Calu3 (cell line): ENCODE results near the gene SLC44A5. TPM values are rescaled to one million over a fixed set of nuclear protein-coding genes. Genes with fewer than 3 reads are reported as not detected.

ENCODE experiments used
- BruUV-seq: library from RNA; stranded (reverse); fragments of 400-500 nt; replicated peaks from 2 replicates; lab custom pipeline; 2021; lab: Mats Ljungman, UMichigan
- CTCF ChIA-PET: fragments of 300-600 bp; sonication (Branson Sonifier 250); formaldehyde crosslinking; loops from one replicate; lab custom pipeline; 2022; ENCODE audit warnings: antibody characterized with exemption; lab: Charles Lee
- DNase-seq: peaks from one replicate; pipeline ENCODE4 v3.0.0; 2022
- H3K27ac Mint-ChIP-seq: one replicate; pipeline ENCODE4 v1.8.0; 2022; ENCODE audit warnings: mixed read lengths; ENCODE audit not compliant: unreplicated experiment
- H3K27me3 Mint-ChIP-seq: one replicate; pipeline ENCODE4 v1.8.0; 2022; ENCODE audit warnings: mixed read lengths; ENCODE audit not compliant: unreplicated experiment
- H3K36me3 Mint-ChIP-seq: one replicate; pipeline ENCODE4 v1.8.0; 2022; ENCODE audit warnings: mild to moderate bottlenecking, moderate library complexity, mixed read lengths; ENCODE audit not compliant: insufficient read depth, unreplicated experiment
- H3K4me1 Mint-ChIP-seq: one replicate; pipeline ENCODE4 v1.8.0; 2022; ENCODE audit warnings: mild to moderate bottlenecking, low read depth, mixed read lengths; ENCODE audit not compliant: unreplicated experiment
- H3K4me3 Mint-ChIP-seq: one replicate; pipeline ENCODE4 v1.8.0; 2022; ENCODE audit warnings: mild to moderate bottlenecking, low read depth, moderate library complexity, mixed read lengths; ENCODE audit not compliant: unreplicated experiment
- H3K9me3 Mint-ChIP-seq: one replicate; pipeline ENCODE4 v1.8.0; 2022; ENCODE audit warnings: low read depth, mixed read lengths; ENCODE audit not compliant: unreplicated experiment
- intact Hi-C: fragments of 100-400 bp; cut with micrococcal nuclease; formaldehyde crosslinking; loops from one replicate; pipeline ENCODE4 v1.10.0; 2022; ENCODE audit not compliant: unreplicated experiment
- total RNA-seq: library from RNA; stranded (reverse); gene quantifications from 2 replicates; pipeline ENCODE4 v1.2.3, GENCODE V29; 2022
- TF ChIP-seq, protein P1 (sequence below): fragments of 200-600 bp; IDR thresholded peaks from one replicate; pipeline ENCODE4 v1.8.0; 2022; ENCODE audit warnings: antibody characterized with exemption; ENCODE audit not compliant: unreplicated experiment

SLC44A5 gene
- total RNA-seq, 1 experiment from 2014 or later = 5.8 TPM

DNA sequence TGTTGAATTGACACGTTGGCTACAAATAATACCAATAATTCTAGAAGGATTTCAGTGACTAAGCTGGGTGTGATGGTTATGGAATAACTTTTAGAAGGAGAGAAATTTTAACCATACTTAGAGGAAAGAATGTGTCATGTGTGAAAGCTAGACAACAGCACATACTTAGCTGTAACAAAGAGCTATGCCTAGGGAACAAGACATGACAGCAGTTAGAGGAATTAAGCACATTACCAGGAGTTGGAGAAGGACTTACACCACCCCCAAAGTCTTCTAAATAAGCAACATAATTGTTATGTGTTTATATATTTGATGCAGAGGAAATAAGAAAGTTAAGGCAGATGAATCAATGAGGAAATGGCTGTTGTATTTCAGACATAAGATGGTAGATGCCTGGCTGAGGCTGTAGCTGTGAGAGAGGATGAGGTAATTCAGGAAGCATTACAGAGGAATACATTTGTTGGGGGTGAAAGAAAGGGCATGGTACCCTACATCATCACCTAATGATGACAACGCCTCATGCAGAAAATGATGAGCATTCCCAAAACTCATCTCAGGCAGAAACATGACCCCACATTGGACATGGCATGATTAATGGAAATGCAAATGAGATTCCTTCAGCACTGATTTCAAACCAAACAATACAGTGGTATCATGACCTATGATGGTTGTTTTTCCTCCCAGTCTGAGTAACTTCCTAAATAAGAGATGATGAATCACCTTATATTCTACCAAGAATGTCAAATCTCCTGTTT is 265.2 kb downstream of the SLC44A5 start:
- no peaks in the 10 kb centered on the region for H3K27me3 Mint-ChIP-seq
- BruUV-seq = no TSS peak
- H3K4me1 Mint-ChIP-seq = peaks cover 8% of the 10 kb centered on the region
- CTCF ChIA-PET = no interaction called here
- no peaks in the 10 kb centered on the region for H3K36me3 Mint-ChIP-seq
- no peaks in the 10 kb centered on the region for H3K9me3 Mint-ChIP-seq
- TF ChIP-seq, protein P1, sequence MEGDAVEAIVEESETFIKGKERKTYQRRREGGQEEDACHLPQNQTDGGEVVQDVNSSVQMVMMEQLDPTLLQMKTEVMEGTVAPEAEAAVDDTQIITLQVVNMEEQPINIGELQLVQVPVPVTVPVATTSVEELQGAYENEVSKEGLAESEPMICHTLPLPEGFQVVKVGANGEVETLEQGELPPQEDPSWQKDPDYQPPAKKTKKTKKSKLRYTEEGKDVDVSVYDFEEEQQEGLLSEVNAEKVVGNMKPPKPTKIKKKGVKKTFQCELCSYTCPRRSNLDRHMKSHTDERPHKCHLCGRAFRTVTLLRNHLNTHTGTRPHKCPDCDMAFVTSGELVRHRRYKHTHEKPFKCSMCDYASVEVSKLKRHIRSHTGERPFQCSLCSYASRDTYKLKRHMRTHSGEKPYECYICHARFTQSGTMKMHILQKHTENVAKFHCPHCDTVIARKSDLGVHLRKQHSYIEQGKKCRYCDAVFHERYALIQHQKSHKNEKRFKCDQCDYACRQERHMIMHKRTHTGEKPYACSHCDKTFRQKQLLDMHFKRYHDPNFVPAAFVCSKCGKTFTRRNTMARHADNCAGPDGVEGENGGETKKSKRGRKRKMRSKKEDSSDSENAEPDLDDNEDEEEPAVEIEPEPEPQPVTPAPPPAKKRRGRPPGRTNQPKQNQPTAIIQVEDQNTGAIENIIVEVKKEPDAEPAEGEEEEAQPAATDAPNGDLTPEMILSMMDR = no peak
- H3K27ac Mint-ChIP-seq = no peak overlapping the region
- no peak overlapping the region for H3K4me3 Mint-ChIP-seq
- intact Hi-C loops = no loop called here
- DNase-seq = no peak

DNA sequence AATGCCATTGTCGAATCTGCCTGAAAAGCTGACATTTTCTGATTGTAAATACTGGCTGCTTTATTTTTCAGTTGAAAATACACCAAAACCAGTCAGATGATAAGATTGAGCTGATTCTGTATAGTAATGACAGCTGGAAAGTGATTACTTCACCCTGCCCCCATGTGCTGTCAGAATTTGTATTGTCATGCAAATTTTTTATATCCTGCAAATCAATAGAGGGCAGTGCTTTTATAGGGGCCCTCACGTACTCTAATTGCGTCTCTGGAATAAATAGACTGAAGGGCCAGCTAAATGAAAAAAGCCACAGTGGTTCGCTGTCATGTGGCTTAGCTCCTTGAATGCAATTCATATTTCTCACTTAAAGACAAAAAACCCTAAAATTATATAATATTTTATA is 268.1 kb downstream of the SLC44A5 start:
- Mint-ChIP-seq H3K4me3 (no peak overlapping the region), H3K9me3 (no peaks in the 10 kb centered on the region), H3K4me1 (peaks cover 8% of the 10 kb centered on the region), H3K27me3 (no peaks in the 10 kb centered on the region), H3K27ac (no peak overlapping the region), H3K36me3 (no peaks in the 10 kb centered on the region)
- intact Hi-C loops = no loop called here
- TF ChIP-seq, protein P1 = no peak
- BruUV-seq = no TSS peak
- CTCF ChIA-PET = no interaction called here
- no peak for DNase-seq

DNA sequence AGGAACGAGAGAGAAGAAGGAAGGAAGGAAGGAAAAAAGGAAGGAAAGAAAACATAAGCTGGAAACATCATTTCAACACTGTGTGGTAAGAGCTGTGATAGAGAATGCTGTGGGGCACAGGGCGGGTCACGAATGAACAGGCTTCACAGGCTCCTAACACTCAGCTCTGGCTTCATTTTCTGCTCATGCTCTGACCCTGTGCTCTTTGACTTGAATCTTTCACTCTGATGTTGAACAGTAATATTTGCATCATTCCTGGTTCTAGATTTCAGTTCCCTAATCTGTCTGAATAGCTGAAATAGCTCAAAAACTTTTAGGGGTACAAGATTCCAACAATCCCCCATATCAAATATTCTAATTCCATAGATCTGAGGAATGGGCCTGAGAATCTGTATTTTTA is 269.4 kb downstream of the SLC44A5 start:
- TF ChIP-seq, protein P1 = no peak
- Mint-ChIP-seq H3K27me3 (no peaks in the 10 kb centered on the region), H3K4me3 (no peak overlapping the region), H3K9me3 (no peaks in the 10 kb centered on the region), H3K36me3 (no peaks in the 10 kb centered on the region), H3K27ac (no peak overlapping the region), H3K4me1 (peaks cover 8% of the 10 kb centered on the region)
- intact Hi-C loops = no loop called here
- no peak for DNase-seq
- BruUV-seq = no TSS peak
- CTCF ChIA-PET = no interaction called here

DNA sequence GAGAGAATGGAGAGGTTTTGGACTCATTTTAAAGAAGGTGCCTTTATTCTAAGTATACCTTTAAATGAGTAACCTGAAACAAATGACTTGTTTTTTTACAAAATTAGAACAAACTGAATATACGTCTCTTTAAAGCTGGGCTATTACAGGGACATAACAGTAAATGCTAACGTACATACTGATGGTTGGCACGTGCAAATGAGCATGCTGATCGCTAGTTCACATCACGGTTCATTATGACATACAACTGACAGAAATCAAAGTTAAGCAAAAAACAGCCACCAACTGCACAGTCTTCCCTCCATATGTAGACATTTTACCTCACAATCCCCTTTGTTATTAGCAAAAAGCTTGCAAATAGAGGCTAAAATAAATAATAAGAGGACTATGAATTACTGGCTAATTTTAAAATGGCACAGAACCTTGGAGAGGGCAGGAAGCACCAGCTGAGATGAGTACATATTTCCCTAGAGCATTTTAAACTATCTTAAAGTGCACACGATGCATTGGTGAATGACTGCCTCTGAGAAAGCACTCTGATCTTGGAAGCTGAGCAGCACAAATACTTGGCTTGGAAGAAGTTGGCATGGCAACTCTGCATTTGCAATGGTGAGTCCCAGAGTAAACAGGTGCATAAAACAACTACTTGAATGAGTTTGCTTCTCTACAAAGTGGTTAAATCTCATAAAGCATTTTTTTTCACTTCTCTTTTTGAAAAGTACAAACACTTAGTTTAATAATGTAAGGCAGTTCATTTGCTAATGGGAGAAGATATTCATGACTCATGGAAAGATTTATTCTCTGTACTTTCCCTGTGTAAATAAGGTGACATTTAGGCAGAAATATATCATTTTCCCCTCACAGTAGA is 272.1 kb downstream of the SLC44A5 start:
- no peaks in the 10 kb centered on the region for H3K9me3 Mint-ChIP-seq
- H3K27me3 Mint-ChIP-seq = no peaks in the 10 kb centered on the region
- H3K27ac Mint-ChIP-seq = no peak overlapping the region
- H3K4me1 Mint-ChIP-seq = no peaks in the 10 kb centered on the region
- no peaks in the 10 kb centered on the region for H3K36me3 Mint-ChIP-seq
- no TSS peak for BruUV-seq
- TF ChIP-seq, protein P1 = no peak
- intact Hi-C loops = no loop called here
- no peak for DNase-seq
- no peak overlapping the region for H3K4me3 Mint-ChIP-seq
- CTCF ChIA-PET = no interaction called here
